HG03280 (cell line): ENCODE results near the gene NACAD.

ENCODE experiments used
- ATAC-seq: cut with Tn5 transposase; IDR thresholded peaks from one replicate; pipeline ENCODE4 v1.9.1; 2021; ENCODE audit warnings: mild to moderate bottlenecking, moderate library complexity; ENCODE audit not compliant: unreplicated experiment

The NACAD gene

GRCh38 chr7:45076946-45077345 lies 11.8 kb downstream of the NACAD start:
- ATAC-seq, result no peak

- ATAC-seq, result no peak
Observed at GRCh38 chr7:45075871-45076796, 12.6 kb downstream of the NACAD start.

- ATAC-seq, result no peak
Observed at GRCh38 chr7:45075355-45075644, 13.5 kb downstream of the NACAD start.

GRCh38 chr7:45074528-45075354 lies 14.0 kb downstream of the NACAD start:
- no peak for ATAC-seq

- no peak for ATAC-seq
Observed at GRCh38 chr7:45073786-45074527, 14.8 kb downstream of the NACAD start.

GRCh38 chr7:45073031-45073785 lies 15.6 kb downstream of the NACAD start:
- no peak for ATAC-seq

GRCh38 chr7:45072131-45073030 lies 16.4 kb downstream of the NACAD start:
- ATAC-seq, result no peak

- ATAC-seq, result no peak
Observed at GRCh38 chr7:45071528-45071927, 17.2 kb downstream of the NACAD start.

GRCh38 chr7:45070254-45070642 lies 18.5 kb downstream of the NACAD start:
- no peak for ATAC-seq

- no peak for ATAC-seq
Observed at GRCh38 chr7:45069444-45070253, 19.1 kb downstream of the NACAD start.

GRCh38 chr7:45068236-45069023 lies 20.3 kb downstream of the NACAD start:
- no peak for ATAC-seq

- no peak for ATAC-seq
Observed at GRCh38 chr7:45067582-45067981, 21.2 kb downstream of the NACAD start.

GRCh38 chr7:45066409-45066808 lies 22.4 kb downstream of the NACAD start:
- ATAC-seq, result no peak

- ATAC-seq, result no peak
Observed at GRCh38 chr7:45065031-45065995, 23.5 kb downstream of the NACAD start.

- ATAC-seq, result no peak
Observed at GRCh38 chr7:45064047-45064725, 24.6 kb downstream of the NACAD start.

- ATAC-seq, result no peak
Observed at GRCh38 chr7:45061806-45062425, 26.9 kb downstream of the NACAD start.
